ENCODE results near the gene CSNK1D. TPM values are rescaled to one million over a fixed set of nuclear protein-coding genes. Genes with fewer than 3 reads are reported as not detected.

Gene CSNK1D
- total RNA-seq, 1 donor from 2014 or later, result 41.5 TPM

DNA sequence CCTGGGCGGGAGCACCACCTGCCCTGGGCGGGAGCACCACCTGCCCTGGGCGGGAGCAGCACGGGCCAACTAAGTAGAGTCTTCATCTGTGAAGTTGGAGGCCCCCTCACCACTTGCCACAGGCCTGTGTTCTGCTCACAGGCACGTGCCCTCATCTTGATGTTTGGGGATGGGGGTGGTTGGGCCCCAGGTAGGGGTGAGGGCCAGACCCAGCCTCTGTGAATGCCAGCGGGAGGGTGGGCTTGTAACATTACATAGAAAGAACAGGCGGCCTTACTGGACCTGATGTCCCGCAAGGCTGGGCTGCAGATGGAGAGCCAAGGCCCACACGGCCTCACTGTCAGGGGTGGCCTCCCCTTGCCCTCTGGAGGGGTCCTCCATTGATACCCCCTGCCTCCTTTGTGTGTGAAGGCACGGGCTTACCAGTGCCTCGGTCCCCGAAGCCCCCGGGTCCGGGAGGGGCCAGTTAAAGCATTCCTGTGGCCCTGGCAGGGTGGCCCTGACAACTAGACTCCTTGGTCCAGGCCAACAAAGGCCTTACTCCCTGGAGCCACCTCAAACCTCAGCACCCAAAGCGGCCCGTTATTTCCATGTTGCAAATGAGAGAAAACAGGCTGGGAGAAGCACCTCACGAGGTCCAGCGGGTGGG is 45.7 kb downstream of the CSNK1D start:
- Mint-ChIP-seq H3K27ac (no peak overlapping the region), H3K27me3 (ENCODE audit: insufficient read depth, low read depth) (peaks cover 24% of the 10 kb centered on the region), H3K4me3 (peak overlapping the region; percentile 75), H3K4me1 (peaks cover 5% of the 10 kb centered on the region), H3K9me3 (peaks cover 5% of the 10 kb centered on the region), H3K36me3 (no peaks in the 10 kb centered on the region)
- Histone ChIP-seq H3K9me3 (ENCODE audit: low read depth) (no peaks in the 10 kb centered on the region), H4K20me1 (ENCODE audit: low read depth) (peaks cover 26% of the 10 kb centered on the region), H3K4me1 (peaks cover 21% of the 10 kb centered on the region), H3K27me3 (peaks cover 77% of the 10 kb centered on the region), H3K4me2 (peak overlapping the region; percentile 75), H2AFZ (replicated peaks) (peak overlapping the region; percentile 87), H3K4me3 (peak overlapping the region; percentile 60), H3K9ac (no peak overlapping the region), H3F3A (ENCODE audit: low read depth) (peaks cover 39% of the 10 kb centered on the region), H3K79me2 (ENCODE audit: low read depth) (no peaks in the 10 kb centered on the region), H3K27ac (no peak overlapping the region), H3K36me3 (no peaks in the 10 kb centered on the region)
- no peak for DNase-seq (ENCODE audit: low spot score)
- TF ChIP-seq EZH2phosphoT487 (IDR thresholded peaks at IDR 0.05) (no peak), EZH2 (IDR thresholded peaks at IDR 0.05) (no peak)
- TF ChIP-seq, protein P1, sequence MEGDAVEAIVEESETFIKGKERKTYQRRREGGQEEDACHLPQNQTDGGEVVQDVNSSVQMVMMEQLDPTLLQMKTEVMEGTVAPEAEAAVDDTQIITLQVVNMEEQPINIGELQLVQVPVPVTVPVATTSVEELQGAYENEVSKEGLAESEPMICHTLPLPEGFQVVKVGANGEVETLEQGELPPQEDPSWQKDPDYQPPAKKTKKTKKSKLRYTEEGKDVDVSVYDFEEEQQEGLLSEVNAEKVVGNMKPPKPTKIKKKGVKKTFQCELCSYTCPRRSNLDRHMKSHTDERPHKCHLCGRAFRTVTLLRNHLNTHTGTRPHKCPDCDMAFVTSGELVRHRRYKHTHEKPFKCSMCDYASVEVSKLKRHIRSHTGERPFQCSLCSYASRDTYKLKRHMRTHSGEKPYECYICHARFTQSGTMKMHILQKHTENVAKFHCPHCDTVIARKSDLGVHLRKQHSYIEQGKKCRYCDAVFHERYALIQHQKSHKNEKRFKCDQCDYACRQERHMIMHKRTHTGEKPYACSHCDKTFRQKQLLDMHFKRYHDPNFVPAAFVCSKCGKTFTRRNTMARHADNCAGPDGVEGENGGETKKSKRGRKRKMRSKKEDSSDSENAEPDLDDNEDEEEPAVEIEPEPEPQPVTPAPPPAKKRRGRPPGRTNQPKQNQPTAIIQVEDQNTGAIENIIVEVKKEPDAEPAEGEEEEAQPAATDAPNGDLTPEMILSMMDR (IDR thresholded peaks at IDR 0.05), result no peak

DNA sequence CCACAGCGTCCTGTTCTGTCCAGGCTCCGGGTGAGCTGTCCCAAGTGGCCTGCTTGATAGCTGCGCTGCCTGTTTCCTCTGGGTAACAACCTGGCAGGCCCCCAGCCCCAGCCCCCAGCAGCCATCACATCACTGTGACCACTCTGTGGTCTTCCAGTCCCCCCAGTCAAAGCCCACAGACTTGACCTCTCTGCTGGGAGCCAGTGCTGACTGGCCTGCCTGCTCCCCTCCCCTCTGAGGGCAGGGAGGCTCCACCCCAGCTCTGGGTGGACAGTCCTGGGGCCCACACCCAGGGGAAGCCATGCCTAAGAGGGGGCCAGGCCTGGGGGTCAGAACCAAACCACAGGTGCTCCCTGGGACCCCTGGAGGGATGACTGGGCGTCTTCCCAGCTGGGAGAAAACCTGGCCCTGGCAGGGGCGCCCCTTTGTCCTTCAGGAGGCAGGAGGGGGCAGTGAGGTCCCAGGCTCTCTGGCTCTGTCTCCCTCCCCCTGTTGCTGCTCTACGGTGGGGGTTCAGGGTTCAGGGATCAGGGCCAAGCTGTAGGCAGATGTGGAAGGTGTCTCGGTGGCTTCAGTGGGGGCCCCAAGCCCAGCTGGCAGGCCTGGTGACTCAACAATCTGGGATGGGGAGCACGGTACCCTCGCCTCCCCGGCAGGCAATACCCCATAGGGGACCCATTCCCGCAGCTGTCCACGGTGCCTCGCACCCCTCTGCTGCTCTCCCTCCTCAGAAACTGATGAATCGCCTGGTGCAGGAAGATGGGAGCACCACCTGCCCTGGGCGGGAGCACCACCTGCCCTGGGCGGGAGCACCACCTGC is 46.5 kb downstream of the CSNK1D start:
- peaks cover 5% of the 10 kb centered on the region for H3K4me1 Mint-ChIP-seq
- H3K4me3 Mint-ChIP-seq, result no peak overlapping the region
- H3K36me3 Mint-ChIP-seq, result no peaks in the 10 kb centered on the region
- TF ChIP-seq EZH2 (IDR thresholded peaks at IDR 0.05), result no peak
- no peak for TF ChIP-seq EZH2phosphoT487 (IDR thresholded peaks at IDR 0.05)
- TF ChIP-seq, protein P1 (IDR thresholded peaks at IDR 0.05), result no peak
- no peak overlapping the region for H2AFZ ChIP-seq (replicated peaks)
- H3K9me3 ChIP-seq (ENCODE audit: low read depth), result no peaks in the 10 kb centered on the region
- no peak for DNase-seq (ENCODE audit: low spot score)
- H3K27me3 Mint-ChIP-seq (ENCODE audit: insufficient read depth, low read depth), result peaks cover 24% of the 10 kb centered on the region
- H3K9ac ChIP-seq, result no peak overlapping the region
- peaks cover 34% of the 10 kb centered on the region for H3F3A ChIP-seq (ENCODE audit: low read depth)
- H3K79me2 ChIP-seq (ENCODE audit: low read depth), result no peaks in the 10 kb centered on the region
- no peaks in the 10 kb centered on the region for H3K36me3 ChIP-seq
- H3K4me2 ChIP-seq, result no peak overlapping the region
- H3K4me1 ChIP-seq, result peaks cover 15% of the 10 kb centered on the region
- peaks cover 18% of the 10 kb centered on the region for H4K20me1 ChIP-seq (ENCODE audit: low read depth)
- H3K4me3 ChIP-seq, result no peak overlapping the region
- peaks cover 5% of the 10 kb centered on the region for H3K9me3 Mint-ChIP-seq
- no peak overlapping the region for H3K27ac Mint-ChIP-seq
- H3K27me3 ChIP-seq, result peaks cover 78% of the 10 kb centered on the region
- no peak overlapping the region for H3K27ac ChIP-seq

DNA sequence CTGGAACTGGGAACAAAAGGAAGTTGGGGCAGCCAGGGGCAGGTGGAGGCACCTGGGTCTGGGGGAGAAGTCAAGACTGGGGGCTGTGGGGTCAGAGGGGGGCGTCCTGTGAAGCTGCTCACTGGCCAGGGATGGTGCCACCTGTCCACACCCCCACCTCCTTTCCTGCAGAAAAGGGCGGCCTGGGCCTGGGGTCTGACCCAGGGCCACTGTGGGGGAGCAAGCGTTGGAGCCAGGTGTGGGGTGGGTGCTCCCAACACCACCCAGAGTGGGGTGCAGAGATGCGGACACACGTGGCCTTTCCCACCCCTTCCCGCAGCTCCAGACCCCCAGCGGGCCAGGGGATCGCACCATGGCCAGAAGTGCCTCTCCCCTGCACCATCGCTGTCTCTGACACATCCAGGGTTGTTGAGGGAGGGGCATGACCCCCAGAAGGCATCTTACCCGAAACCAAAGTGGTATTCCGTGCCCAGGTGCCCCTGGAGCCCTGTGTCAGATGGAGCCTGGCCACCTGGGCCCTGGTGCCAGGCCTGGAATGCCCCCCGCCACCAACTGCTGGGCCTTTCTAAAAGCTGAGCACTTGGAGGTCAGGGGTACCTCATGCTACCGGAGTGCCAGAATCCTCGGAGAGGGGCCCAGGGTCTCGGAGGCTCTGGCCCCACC is 47.2 kb downstream of the CSNK1D start:
- H3K9ac ChIP-seq, result no peak overlapping the region
- peaks cover 28% of the 10 kb centered on the region for H3F3A ChIP-seq (ENCODE audit: low read depth)
- peaks cover 18% of the 10 kb centered on the region for H4K20me1 ChIP-seq (ENCODE audit: low read depth)
- H3K4me1 Mint-ChIP-seq, result peaks cover 5% of the 10 kb centered on the region
- no peak overlapping the region for H2AFZ ChIP-seq (replicated peaks)
- peaks cover 75% of the 10 kb centered on the region for H3K27me3 ChIP-seq
- TF ChIP-seq, protein P1 (IDR thresholded peaks at IDR 0.05), result no peak
- no peak for TF ChIP-seq EZH2 (IDR thresholded peaks at IDR 0.05)
- TF ChIP-seq EZH2phosphoT487 (IDR thresholded peaks at IDR 0.05), result no peak
- no peak overlapping the region for H3K4me2 ChIP-seq
- H3K9me3 ChIP-seq (ENCODE audit: low read depth), result no peaks in the 10 kb centered on the region
- H3K4me3 Mint-ChIP-seq, result no peak overlapping the region
- peaks cover 24% of the 10 kb centered on the region for H3K27me3 Mint-ChIP-seq (ENCODE audit: insufficient read depth, low read depth)
- no peak for DNase-seq (ENCODE audit: low spot score)
- H3K9me3 Mint-ChIP-seq, result peaks cover 5% of the 10 kb centered on the region
- H3K4me3 ChIP-seq, result no peak overlapping the region
- H3K36me3 ChIP-seq, result no peaks in the 10 kb centered on the region
- H3K27ac Mint-ChIP-seq, result no peak overlapping the region
- H3K36me3 Mint-ChIP-seq, result no peaks in the 10 kb centered on the region
- peaks cover 12% of the 10 kb centered on the region for H3K4me1 ChIP-seq
- H3K27ac ChIP-seq, result no peak overlapping the region
- H3K79me2 ChIP-seq (ENCODE audit: low read depth), result no peaks in the 10 kb centered on the region
